Tibial nerve (tissue), 4 donors: Measurements from ENCODE around the gene CXCL12. TPM values are rescaled to one million over a fixed set of nuclear protein-coding genes. Genes with fewer than 3 reads are reported as not detected.

Experiments
- DNase-seq, 2 donors: peaks; one replicate each; pipeline ENCODE4 v3.0.0-alpha.2; 2019; ENCODE audit warnings: low spot score in 2 of 2
- H3K27ac ChIP-seq, 4 donors: fragments of 200-600 bp; sonication (generic) in 3 of 4; one replicate each; pipeline ENCODE4 v1.5.1; 2017 to 2019; ENCODE audit warnings: mild to moderate bottlenecking in 1 of 4
- H3K27me3 ChIP-seq, 2 donors: fragments of 200-600 bp; sonication (generic) in 1 of 2; one replicate each; pipeline versions ENCODE4 v1.5.1 to v1.6.0; 2017 to 2019
- H3K36me3 ChIP-seq, 3 donors: fragments of 200-600 bp; sonication (generic); one replicate each; pipeline ENCODE4 v1.5.1; 2018 to 2019
- H3K4me1 ChIP-seq, 4 donors: fragments of 200-600 bp; sonication (generic) in 3 of 4; one replicate each; pipeline ENCODE4 v1.5.1; 2017 to 2019
- H3K4me3 ChIP-seq, 4 donors: fragments of 200-600 bp; sonication (generic) in 3 of 4; one replicate each; pipeline ENCODE4 v1.5.1; 2017 to 2019; ENCODE audit warnings: mild to moderate bottlenecking in 1 of 4, moderate library complexity in 1 of 4
- H3K9me3 ChIP-seq, 4 donors: fragments of 200-600 bp; sonication (generic) in 3 of 4; one replicate each; pipeline ENCODE4 v1.5.1; 2017 to 2019
- EP300 ChIP-seq, 2 donors: sonication (generic); formaldehyde crosslinking; IDR thresholded peaks; one replicate each; pipeline ENCODE4 v1.6.1; 2017; ENCODE audit warnings: antibody characterized with exemption in 2 of 2, mild to moderate bottlenecking in 1 of 2
- POLR2A ChIP-seq, 2 donors: fragments of 450-650 bp; IDR thresholded peaks; one replicate each; pipeline ENCODE4 v1.6.1; 2017; ENCODE audit warnings: antibody characterized with exemption in 2 of 2, mild to moderate bottlenecking in 2 of 2, moderate library complexity in 2 of 2
- WGBS, 2 donors: methylation state at CpG; one replicate each; pipeline ENCODE4 v1.1.5; 2018; 5-methylcytosine and 5-hydroxymethylcytosine counted together
- total RNA-seq, 4 donors: library from RNA; depleted of rRNA; stranded (reverse); fragments of >200 nt; gene quantifications; one replicate each; pipeline ENCODE4 v1.1.0, GENCODE V29; 2016
- TF ChIP-seq, protein P1 (sequence below), 5 experiments: fragments of 200-600 bp in 3 of 5; fragments of 450-650 bp in 2 of 5; sonication (generic) in 3 of 5; IDR thresholded peaks; one replicate each; pipeline ENCODE4 v1.5.1; 2016 to 2019; ENCODE audit warnings: antibody characterized with exemption in 5 of 5, mild to moderate bottlenecking in 3 of 5, moderate library complexity in 2 of 5

Gene CXCL12
- total RNA-seq, 4 donors from 2014 or later = 35.0 to 119 (median 86.4) TPM

DNA sequence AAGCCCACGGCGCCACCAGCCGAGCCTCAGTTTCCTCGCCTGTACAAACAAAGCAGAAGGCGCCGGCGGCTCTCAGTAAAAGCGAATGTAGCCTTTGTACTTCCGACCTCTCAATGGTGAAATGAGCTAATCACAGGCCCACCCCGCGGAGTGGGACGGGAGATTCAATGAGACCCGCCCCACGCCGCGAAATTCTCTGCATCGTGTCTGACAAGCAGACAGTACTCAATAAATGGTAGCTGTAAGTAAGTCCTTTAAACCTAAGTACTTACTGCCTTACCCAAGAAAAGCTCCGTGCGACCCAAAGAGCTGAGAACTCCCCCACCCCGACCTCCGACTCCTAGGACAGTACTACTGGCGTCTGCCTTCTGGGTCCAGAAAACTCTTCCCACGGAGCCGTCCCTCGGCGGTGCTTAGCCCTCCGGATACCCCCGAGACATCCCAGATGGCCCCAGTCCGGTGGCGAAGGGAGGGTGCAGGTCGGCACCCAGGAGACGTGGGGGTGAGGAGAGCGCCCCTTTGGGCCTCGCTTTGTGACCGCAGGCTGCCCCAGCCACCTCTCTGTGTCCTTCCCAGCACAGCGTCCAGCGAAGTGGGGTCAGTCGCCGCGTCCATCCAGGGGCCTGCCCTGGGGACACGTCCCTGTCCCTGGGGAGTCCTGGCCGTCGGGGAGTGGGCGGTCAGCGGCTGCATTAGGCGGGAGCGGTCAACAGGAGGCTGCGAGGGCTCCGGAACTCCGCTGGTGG is 972 bp upstream of the CXCL12 start:
- peaks cover 0 to 26% of the 10 kb centered on the region in 2 donors for H3K27me3 ChIP-seq
- H3K27ac ChIP-seq = peak overlapping the region in 2 of 4 donors; percentile 55 to 71
- DNase-seq = peak in 1 of 2 donors; percentile 27

DNA sequence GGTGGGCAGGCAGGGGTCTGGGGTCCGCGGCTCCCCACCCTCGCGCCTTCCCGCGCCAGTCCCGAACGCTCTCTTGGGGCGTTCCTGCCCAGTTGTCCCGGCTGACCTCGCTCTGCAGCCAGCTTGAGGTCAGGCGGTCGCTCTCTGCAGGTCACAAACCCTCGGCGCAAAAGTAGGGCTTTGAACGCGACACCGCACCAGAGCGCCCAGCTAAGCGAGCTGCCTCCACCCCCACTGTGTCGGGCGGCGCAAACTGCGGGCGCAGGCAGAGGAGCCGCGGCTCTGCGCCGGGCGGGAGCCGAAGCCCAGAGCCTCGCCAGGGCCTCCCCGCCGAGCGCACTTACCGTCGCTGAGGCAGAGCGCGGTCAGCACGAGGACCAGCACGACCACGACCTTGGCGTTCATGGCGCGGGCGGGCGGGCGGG is 284 bp downstream of the CXCL12 start:
- H3K36me3 ChIP-seq = no peaks in the 10 kb centered on the region
- peak overlapping the region in 3 of 4 donors; percentile 55 to 71 (median 61) for H3K27ac ChIP-seq
- WGBS, 2 donors = 0% methylated on average over 9 to 44 of the region's 48 CpGs
- H3K4me1 ChIP-seq = peaks cover 0 to 52% (median 0%) of the 10 kb centered on the region in 4 donors
- no peaks in the 10 kb centered on the region for H3K9me3 ChIP-seq
- TF ChIP-seq EP300 (IDR thresholded peaks at IDR 0.05) = no peak
- TF ChIP-seq, protein P1, sequence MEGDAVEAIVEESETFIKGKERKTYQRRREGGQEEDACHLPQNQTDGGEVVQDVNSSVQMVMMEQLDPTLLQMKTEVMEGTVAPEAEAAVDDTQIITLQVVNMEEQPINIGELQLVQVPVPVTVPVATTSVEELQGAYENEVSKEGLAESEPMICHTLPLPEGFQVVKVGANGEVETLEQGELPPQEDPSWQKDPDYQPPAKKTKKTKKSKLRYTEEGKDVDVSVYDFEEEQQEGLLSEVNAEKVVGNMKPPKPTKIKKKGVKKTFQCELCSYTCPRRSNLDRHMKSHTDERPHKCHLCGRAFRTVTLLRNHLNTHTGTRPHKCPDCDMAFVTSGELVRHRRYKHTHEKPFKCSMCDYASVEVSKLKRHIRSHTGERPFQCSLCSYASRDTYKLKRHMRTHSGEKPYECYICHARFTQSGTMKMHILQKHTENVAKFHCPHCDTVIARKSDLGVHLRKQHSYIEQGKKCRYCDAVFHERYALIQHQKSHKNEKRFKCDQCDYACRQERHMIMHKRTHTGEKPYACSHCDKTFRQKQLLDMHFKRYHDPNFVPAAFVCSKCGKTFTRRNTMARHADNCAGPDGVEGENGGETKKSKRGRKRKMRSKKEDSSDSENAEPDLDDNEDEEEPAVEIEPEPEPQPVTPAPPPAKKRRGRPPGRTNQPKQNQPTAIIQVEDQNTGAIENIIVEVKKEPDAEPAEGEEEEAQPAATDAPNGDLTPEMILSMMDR (IDR thresholded peaks at IDR 0.05) = no peak
- TF ChIP-seq POLR2A (IDR thresholded peaks at IDR 0.05) = no peak
- peak overlapping the region; percentile 45 to 69 (median 56) for H3K4me3 ChIP-seq
- no peak for DNase-seq
- H3K27me3 ChIP-seq = peaks cover 0 to 26% of the 10 kb centered on the region in 2 donors

More for the DNA sequence above, 972 bp upstream of the CXCL12 start:
- H3K4me3 ChIP-seq = peak overlapping the region; percentile 45 to 69 (median 56)
- no peak for TF ChIP-seq POLR2A (IDR thresholded peaks at IDR 0.05)
- no peak for TF ChIP-seq EP300 (IDR thresholded peaks at IDR 0.05)
- H3K36me3 ChIP-seq = no peaks in the 10 kb centered on the region
- 22 to 24% methylated on average over 37 to 46 of the region's 50 CpGs for whole genome bisulfite sequencing, 2 donors
- H3K9me3 ChIP-seq = no peaks in the 10 kb centered on the region
- peaks cover 0 to 46% (median 0%) of the 10 kb centered on the region in 4 donors for H3K4me1 ChIP-seq

DNA sequence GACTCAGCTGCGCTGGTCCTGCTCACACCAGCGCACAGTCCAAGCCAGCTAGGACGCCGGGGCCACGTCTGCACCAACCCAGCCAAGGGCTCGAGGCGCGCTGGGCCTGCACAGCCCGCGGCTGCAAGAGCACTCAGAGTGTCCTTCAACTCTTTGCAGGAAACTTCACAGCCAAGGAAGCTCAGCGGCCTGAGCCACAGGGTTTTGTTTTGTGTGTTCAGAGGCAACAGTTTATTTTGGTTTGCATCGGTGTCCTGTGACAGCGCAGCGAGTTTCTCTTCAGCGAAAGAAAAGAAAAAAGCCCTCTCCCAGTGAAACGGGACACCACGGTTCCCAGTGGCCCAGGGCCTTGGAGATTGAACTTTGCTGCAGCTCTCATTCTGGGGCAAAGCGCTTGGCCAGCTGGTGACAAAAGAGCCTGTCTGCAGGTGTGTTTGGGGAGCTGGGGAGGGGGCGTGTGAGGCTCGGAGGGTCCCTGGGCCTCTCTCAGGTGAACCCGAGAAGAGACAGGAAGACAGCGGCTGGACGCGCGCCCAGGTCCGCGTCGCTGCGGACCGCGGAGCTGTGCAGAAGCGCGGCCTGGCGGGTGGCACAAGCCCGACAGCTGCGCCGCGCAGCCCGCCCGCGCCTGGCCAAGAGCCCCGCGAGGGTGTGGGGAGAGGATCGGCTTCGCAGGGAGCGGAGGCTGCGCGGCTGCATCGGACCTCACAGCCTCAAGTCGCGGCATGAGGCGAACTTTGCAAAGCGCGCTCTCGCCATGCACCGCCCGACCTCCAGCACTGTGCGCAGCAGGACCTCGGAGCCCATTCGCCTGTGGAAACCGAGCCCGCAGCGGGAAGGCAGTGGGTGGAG is 922 bp downstream of the CXCL12 start:
- Histone ChIP-seq H3K4me1 (peaks cover 0 to 52% (median 0%) of the 10 kb centered on the region in 4 donors), H3K36me3 (peaks cover 0 to under 1% (median 0%) of the 10 kb centered on the region in 3 donors), H3K27ac (peak overlapping the region in 3 of 4 donors; percentile 55 to 71 (median 61)), H3K27me3 (peaks cover 0 to 26% of the 10 kb centered on the region in 2 donors), H3K4me3 (peak overlapping the region; percentile 45 to 69 (median 56)), H3K9me3 (no peaks in the 10 kb centered on the region)
- no peak for DNase-seq
- TF ChIP-seq POLR2A (IDR thresholded peaks at IDR 0.05) (no peak), EP300 (IDR thresholded peaks at IDR 0.05) (no peak)
- TF ChIP-seq, protein P1 (IDR thresholded peaks at IDR 0.05) = no peak
- WGBS, 2 donors = 4% methylated on average over 29 to 34 of the region's 63 CpGs

DNA sequence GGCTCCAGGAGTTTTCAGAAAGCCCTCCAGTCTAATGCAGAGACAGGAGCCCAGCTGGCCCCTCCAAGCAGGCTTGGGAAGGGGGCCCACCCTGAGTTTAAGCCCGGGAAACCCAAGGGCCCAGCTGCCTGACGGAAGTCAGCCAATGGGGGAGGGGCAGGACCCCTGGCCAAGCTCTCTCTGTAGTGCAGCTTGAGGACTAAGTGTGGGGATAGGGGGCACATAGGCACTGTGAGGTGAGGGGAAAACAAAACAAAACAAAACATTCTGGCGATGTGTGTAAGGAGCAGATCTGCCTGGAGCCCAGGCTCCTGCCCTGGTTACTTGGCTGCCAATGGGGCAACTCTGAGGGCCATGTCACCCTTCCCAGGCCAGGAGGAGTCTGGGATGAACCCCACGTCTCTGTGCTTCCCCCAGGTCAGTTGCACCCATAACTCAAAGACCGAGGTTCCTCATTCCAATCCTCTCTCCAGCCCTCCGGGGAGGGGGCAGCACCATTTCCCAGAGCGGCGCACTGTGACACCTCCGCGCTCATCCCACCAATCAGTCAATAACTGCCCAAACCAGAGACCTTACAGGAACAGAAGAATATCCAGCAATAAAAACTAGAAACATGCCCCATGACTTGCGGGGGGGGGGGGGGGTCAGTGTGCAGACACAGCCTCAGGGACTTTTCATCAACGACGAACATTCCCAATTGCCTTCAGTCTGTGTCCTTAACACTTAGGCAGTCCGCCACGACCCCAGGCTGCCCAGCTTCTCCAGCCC is 1.7 kb downstream of the CXCL12 start:
- Histone ChIP-seq H3K27ac (peak overlapping the region in 3 of 4 donors; percentile 11 to 43 (median 43)), H3K4me3 (peak overlapping the region; percentile 45 to 69 (median 56)), H3K9me3 (no peaks in the 10 kb centered on the region), H3K4me1 (peaks cover 0 to 52% (median 0%) of the 10 kb centered on the region in 4 donors), H3K36me3 (peaks cover 0 to 9% (median 0%) of the 10 kb centered on the region in 3 donors), H3K27me3 (peaks cover 0 to 26% of the 10 kb centered on the region in 2 donors)
- no peak for DNase-seq
- WGBS, 2 donors = 36 to 47% methylated on average over 15 of the region's 15 CpGs
- TF ChIP-seq POLR2A (IDR thresholded peaks at IDR 0.05) (no peak), EP300 (IDR thresholded peaks at IDR 0.05) (no peak)
- TF ChIP-seq, protein P1 (IDR thresholded peaks at IDR 0.05) = no peak
